ENCODE results near the gene OR1K1.
"Not testable (repeated sequence)": the region's sequence is repeated elsewhere in the genome, so short reads cannot be mapped to it uniquely, and the experiment has no call there.

The OR1K1 gene

DNA sequence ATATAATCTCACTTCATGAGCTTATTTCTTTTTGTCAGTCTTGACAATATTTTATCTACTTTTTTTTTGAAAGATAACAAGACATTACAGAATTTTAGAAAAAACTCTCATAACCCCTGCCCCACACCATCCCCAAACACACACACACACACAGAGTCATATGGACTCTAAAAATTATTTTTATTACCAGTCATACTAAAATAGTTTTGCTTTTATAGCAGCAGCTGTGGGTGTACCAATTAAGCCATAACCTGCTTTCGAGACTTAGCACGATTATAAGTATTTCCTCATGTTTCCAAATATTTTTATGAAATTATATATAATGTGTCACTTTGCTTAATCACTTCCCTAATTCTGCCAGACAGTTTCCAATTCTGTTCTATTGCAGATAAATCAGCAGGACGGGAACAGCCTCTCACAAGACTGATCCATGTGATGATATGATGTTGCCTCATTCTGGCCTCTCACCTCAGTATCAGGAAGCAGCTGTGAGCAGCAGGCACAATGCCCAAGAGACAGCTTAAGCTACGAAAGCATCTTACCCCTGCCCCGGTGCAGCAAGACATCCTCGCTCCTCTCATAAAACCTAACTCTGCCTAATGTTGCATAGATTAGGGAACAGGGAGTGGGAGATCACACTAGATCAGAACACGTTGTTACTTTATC, 21.5 kb downstream of the OR1K1 start:
- peak; percentile 43 for DNase-seq (ENCODE audit: low read depth)

DNA sequence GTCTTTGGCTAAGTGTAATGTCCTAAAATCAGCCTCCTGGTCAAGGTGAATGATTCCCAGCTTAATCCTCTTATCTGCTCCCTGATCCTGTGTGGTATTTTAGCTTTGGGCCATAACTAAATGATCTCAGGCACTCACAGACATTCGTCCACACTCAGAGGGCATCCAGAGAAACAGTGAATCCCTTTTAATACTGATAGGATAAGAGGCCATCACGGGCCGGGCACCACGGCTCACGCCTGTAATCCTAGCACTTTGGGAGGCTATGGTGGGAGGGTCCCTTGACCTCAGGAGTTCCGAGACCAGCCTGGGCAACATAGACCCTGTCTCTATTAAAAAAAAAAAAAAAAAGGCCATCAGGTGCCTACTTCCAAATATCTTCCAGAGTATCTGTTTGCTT, 22.1 kb downstream of the OR1K1 start:
- TF ChIP-seq, protein P1, sequence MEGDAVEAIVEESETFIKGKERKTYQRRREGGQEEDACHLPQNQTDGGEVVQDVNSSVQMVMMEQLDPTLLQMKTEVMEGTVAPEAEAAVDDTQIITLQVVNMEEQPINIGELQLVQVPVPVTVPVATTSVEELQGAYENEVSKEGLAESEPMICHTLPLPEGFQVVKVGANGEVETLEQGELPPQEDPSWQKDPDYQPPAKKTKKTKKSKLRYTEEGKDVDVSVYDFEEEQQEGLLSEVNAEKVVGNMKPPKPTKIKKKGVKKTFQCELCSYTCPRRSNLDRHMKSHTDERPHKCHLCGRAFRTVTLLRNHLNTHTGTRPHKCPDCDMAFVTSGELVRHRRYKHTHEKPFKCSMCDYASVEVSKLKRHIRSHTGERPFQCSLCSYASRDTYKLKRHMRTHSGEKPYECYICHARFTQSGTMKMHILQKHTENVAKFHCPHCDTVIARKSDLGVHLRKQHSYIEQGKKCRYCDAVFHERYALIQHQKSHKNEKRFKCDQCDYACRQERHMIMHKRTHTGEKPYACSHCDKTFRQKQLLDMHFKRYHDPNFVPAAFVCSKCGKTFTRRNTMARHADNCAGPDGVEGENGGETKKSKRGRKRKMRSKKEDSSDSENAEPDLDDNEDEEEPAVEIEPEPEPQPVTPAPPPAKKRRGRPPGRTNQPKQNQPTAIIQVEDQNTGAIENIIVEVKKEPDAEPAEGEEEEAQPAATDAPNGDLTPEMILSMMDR (conservative IDR thresholded peaks at IDR 0.05; ENCODE audit: low read length), result no peak
- no peak for DNase-seq (ENCODE audit: low read depth)
- no peak overlapping the region for H3K4me3 ChIP-seq (ENCODE audit: low read length)

More for the DNA sequence above, 21.5 kb downstream of the OR1K1 start:
- TF ChIP-seq, protein P1 (conservative IDR thresholded peaks at IDR 0.05; ENCODE audit: low read length), result no peak
- H3K4me3 ChIP-seq (ENCODE audit: low read length), result no peak overlapping the region

DNA sequence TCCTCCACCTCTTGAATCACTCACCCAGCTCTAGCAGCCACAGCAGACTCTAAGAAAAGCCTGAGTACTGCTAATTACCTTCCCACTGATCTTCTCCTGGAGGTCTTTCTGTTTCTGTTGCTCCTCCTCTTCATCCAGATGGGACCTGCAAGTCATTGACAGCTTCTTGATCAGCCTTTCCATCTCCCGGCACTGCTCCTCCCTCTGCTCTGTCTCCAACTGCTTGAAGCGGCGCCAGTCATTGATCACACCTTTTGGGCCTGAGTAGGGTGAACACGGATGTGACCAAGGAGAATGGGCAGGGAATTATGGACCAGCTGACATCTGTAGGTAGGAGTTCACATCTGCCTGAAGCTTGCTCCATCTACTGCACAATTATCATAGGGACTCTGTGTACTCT, 23.0 kb downstream of the OR1K1 start:
- TF ChIP-seq, protein P1 (conservative IDR thresholded peaks at IDR 0.05; ENCODE audit: low read length), result no peak
- no peak for DNase-seq (ENCODE audit: low read depth)
- no peak overlapping the region for H3K4me3 ChIP-seq (ENCODE audit: low read length)

DNA sequence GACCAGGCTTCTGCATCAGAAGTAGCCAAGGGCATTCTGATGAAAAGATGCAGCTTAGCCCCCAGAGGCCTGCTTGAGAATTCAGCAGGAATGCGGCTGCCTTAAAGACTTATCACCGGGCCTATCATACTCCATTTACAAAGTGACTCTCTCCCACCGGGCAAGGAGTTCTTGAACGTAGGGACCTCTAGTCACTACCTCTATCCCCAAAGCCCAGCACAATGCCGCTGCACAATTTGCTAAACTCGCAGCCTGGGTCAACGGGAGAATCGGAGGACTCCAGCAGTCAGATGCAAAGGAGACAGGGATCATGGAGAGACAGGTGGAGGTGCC, 27.8 kb downstream of the OR1K1 start:
- TF ChIP-seq, protein P1 (conservative IDR thresholded peaks at IDR 0.05; ENCODE audit: low read length), result no peak; the same call in 1 of the 2 replicates
- H3K4me3 ChIP-seq (ENCODE audit: low read length), result peak overlapping the region; percentile 99
- peak; percentile 48 for DNase-seq (ENCODE audit: low read depth)

DNA sequence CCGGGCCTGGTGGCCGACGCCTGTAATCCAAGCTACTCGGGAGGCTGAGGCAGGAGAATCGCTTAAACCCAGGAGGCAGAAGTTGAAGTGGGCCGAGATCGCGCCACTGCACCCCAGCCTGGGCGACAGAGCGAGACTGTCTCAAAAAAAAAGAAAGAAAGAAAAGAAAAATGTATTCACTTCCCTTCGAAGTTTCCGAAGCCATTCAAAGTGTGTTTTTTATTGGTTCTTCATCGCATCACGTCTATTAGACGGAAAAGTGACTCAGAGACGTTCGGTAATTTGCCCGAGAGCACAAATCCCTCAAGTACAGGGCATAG, 29.0 kb downstream of the OR1K1 start:
- not testable (repeated sequence) for DNase-seq (ENCODE audit: low read depth)
- H3K4me3 ChIP-seq (ENCODE audit: low read length), result peak overlapping the region; percentile 99

DNA sequence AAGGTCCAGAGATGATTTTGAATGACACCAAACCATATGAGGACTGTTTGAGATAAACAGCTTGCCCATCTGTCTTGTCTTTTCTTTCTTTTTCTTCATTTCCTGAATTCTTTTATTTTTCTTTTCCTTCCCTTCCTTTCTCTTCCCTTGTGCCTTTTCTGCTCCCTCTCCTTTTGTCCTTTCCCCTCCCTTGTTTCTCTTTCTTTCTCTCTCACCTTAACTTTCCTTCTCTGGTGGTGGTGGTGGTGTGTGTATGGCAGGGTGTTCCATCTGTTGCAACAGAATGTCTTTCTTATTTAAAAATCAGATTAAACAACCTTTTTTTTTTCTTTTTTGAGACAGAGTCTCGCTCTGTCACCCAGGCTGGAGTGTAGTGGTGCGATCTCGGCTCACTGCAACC, 32.3 kb downstream of the OR1K1 start:
- H3K4me3 ChIP-seq (ENCODE audit: low read length), result no peak overlapping the region
- no peak for DNase-seq (ENCODE audit: low read depth)
- TF ChIP-seq, protein P1 (conservative IDR thresholded peaks at IDR 0.05; ENCODE audit: low read length), result no peak

DNA sequence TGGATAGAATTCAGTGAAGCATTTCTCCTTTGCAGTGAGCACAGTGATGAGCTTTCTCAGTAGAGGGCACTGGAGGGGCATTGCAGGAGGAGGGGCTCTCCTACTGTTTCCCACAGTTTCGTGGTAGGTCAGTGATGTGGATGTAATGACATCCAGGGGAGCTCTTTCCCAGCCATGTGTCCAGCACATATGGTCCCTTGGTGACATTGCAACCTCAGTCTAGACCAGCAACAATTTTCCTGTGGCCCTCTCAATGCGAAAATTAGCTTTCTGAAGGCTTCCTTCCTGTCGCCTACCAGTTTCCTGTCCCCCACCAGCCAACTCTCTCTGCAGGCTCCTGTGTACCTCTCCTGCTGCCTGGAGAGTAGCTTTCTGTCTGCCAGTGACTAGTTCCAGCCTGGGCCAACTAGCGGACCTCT, 35.4 kb downstream of the OR1K1 start:
- no peak for DNase-seq (ENCODE audit: low read depth)
- TF ChIP-seq, protein P1 (conservative IDR thresholded peaks at IDR 0.05; ENCODE audit: low read length), result no peak
- no peak overlapping the region for H3K4me3 ChIP-seq (ENCODE audit: low read length)

All from AG10803 (cell line).